H1 (cell line): ENCODE measurements around the gene E2F8. TPM values are rescaled to one million over a fixed set of nuclear protein-coding genes. Genes with fewer than 3 reads are reported as not detected.

ENCODE experiments used
- CTCF ChIA-PET: fragments of 300-600 bp; sonication (Branson Sonifier 250); formaldehyde crosslinking; loops from one replicate; lab custom pipeline; 2021; ENCODE audit not compliant: partially characterized antibody; lab: Charles Lee
- POLR2A ChIA-PET: fragments of 300-600 bp; sonication (Branson Sonifier 250); formaldehyde crosslinking; loops from one replicate; lab custom pipeline; 2021; ENCODE audit warnings: inconsistent platforms; ENCODE audit not compliant: partially characterized antibody; lab: Charles Lee
- DNase-seq, 2 experiments: peaks; one replicate each; pipeline versions ENCODE4 v3.0.0 to v3.0.0-alpha.2; 2010 to 2022; ENCODE audit warnings: low spot score in 2 of 2, low read depth in 1 of 2, mixed read lengths in 1 of 2
- FAIRE-seq: peaks from 2 replicates; lab custom pipeline; 2011; peaks lifted over from hg19 to GRCh38; lab: Jason Lieb, UNC
- H2AFZ ChIP-seq: 2 replicates; pipeline ENCODE4 v1.8.1; 2012; ENCODE audit warnings: low read length, inconsistent platforms
- H2AK5ac ChIP-seq: 2 replicates; pipeline ENCODE4 v1.6.1; 2013; ENCODE audit warnings: low read depth, low read length
- H2BK120ac ChIP-seq: replicated peaks from 2 replicates; pipeline ENCODE3; 2013; ENCODE audit warnings: low read depth, low read length, inconsistent platforms
- H2BK12ac ChIP-seq: 2 replicates; pipeline ENCODE4 v1.6.1; 2013; ENCODE audit warnings: low read depth, low read length
- H2BK15ac ChIP-seq: 2 replicates; pipeline ENCODE4 v1.6.1; 2013; ENCODE audit warnings: low read length
- H2BK20ac ChIP-seq: 2 replicates; pipeline ENCODE4 v1.6.1; 2013; ENCODE audit warnings: low read length
- H2BK5ac ChIP-seq: 2 replicates; pipeline ENCODE4 v1.6.1; 2013; ENCODE audit warnings: low read depth, low read length
- H3K14ac ChIP-seq: 2 replicates; pipeline ENCODE4 v1.6.1; 2013; ENCODE audit warnings: inconsistent platforms; ENCODE audit not compliant: insufficient read length
- H3K18ac ChIP-seq: 2 replicates; pipeline ENCODE4 v1.6.1; 2013; ENCODE audit warnings: low read length; ENCODE audit errors: extremely low read depth
- H3K23ac ChIP-seq: 2 replicates; pipeline ENCODE4 v1.6.1; 2013; ENCODE audit warnings: inconsistent platforms; ENCODE audit not compliant: insufficient read length
- H3K23me2 ChIP-seq: 2 replicates; pipeline ENCODE4 v1.6.1; 2013; ENCODE audit warnings: low read depth, low read length
- H3K27ac ChIP-seq: 2 replicates; pipeline ENCODE4 v1.6.1; 2011; ENCODE audit warnings: low read depth, low read length, inconsistent platforms
- H3K27me3 ChIP-seq, 4 experiments: replicated peaks in 1 of 4; 1 replicate in 1 of 4; 2 replicates in 3 of 4; pipeline versions ENCODE4 v1.6.1 to v1.8.1; 2011 to 2013; ENCODE audit warnings: low read length in 3 of 4, mild to moderate bottlenecking in 3 of 4, inconsistent platforms in 2 of 4, mixed read lengths in 2 of 4, moderate library complexity in 1 of 4; ENCODE audit not compliant: control insufficient read depth in 3 of 4, insufficient read depth in 3 of 4; ENCODE audit errors: extremely low read depth in 1 of 4
- H3K36me3 ChIP-seq, 4 experiments: 2 replicates each; pipeline versions ENCODE4 v1.6.1 to v1.8.1; 2011 to 2013; ENCODE audit warnings: mild to moderate bottlenecking in 4 of 4, low read length in 3 of 4, moderate library complexity in 2 of 4, control low read depth in 1 of 4, inconsistent platforms in 1 of 4; ENCODE audit not compliant: insufficient read depth in 4 of 4, control insufficient read depth in 2 of 4
- H3K4ac ChIP-seq: replicated peaks from 2 replicates; pipeline ENCODE3; 2013; ENCODE audit warnings: low read length, low read depth, mixed read lengths, inconsistent platforms; ENCODE audit not compliant: insufficient read length
- H3K4me1 ChIP-seq, 4 experiments: replicated peaks in 1 of 4; 1 replicate in 1 of 4; 2 replicates in 3 of 4; pipeline versions ENCODE4 v1.6.1 to v1.8.1; 2011 to 2013; ENCODE audit warnings: low read length in 3 of 4, inconsistent platforms in 2 of 4, mixed read lengths in 1 of 4; ENCODE audit not compliant: insufficient read depth in 4 of 4, control insufficient read depth in 3 of 4
- H3K4me2 ChIP-seq, 2 experiments: 2 replicates each; pipeline versions ENCODE4 v1.6.1 to v1.8.1; 2011 to 2013; ENCODE audit warnings: low read depth in 2 of 2, low read length in 2 of 2, control low read depth in 1 of 2, inconsistent platforms in 1 of 2, mild to moderate bottlenecking in 1 of 2; ENCODE audit not compliant: insufficient read depth in 1 of 2
- H3K4me3 ChIP-seq, 4 experiments: fragments of 200-600, 300-600 bp in 1 of 4; sonication (generic), shearing (Covaris generic), sonication (Bioruptor Twin) in 1 of 4; 2 replicates each; pipeline versions ENCODE4 v1.5.1 to v1.8.1; 2011 to 2016; ENCODE audit warnings: low read length in 4 of 4, low read depth in 3 of 4, control low read depth in 2 of 4, inconsistent platforms in 2 of 4, mild to moderate bottlenecking in 2 of 4, mixed read lengths in 1 of 4, moderate library complexity in 1 of 4; ENCODE audit not compliant: insufficient read depth in 2 of 4; ENCODE audit errors: extremely low read depth in 1 of 4
- H3K56ac ChIP-seq: replicated peaks from 2 replicates; pipeline ENCODE3; 2013; ENCODE audit warnings: low read depth, mild to moderate bottlenecking, mixed read lengths, low read length, inconsistent platforms; ENCODE audit not compliant: insufficient read length
- H3K79me1 ChIP-seq: 2 replicates; pipeline ENCODE4 v1.6.1; 2013; ENCODE audit warnings: low read depth, low read length, control low read depth
- H3K79me2 ChIP-seq, 2 experiments: 2 replicates each; pipeline versions ENCODE4 v1.6.1 to v1.8.1; 2012 to 2013; ENCODE audit warnings: low read length in 2 of 2, mild to moderate bottlenecking in 2 of 2, inconsistent platforms in 1 of 2; ENCODE audit not compliant: insufficient read depth in 2 of 2, control insufficient read depth in 1 of 2
- H3K9ac ChIP-seq, 4 experiments: replicated peaks in 1 of 4; 1 replicate in 1 of 4; 2 replicates in 3 of 4; pipeline versions ENCODE4 v1.6.1 to v1.8.1; 2011 to 2013; ENCODE audit warnings: low read depth in 3 of 4, low read length in 3 of 4, control low read depth in 2 of 4, mild to moderate bottlenecking in 2 of 4, moderate library complexity in 2 of 4, inconsistent platforms in 1 of 4; ENCODE audit errors: extremely low read depth in 1 of 4
- H3K9me3 ChIP-seq, 2 experiments: 2 replicates each; pipeline versions ENCODE4 v1.6.1 to v1.8.1; 2012 to 2013; ENCODE audit warnings: mild to moderate bottlenecking in 2 of 2, moderate library complexity in 2 of 2, control low read depth in 1 of 2, inconsistent platforms in 1 of 2, low read depth in 1 of 2, low read length in 1 of 2, mixed read lengths in 1 of 2; ENCODE audit not compliant: insufficient read depth in 2 of 2
- H4K20me1 ChIP-seq, 2 experiments: replicated peaks in 1 of 2; 2 replicates each; pipeline versions ENCODE3 to v1.8.1; 2011 to 2013; ENCODE audit warnings: inconsistent platforms in 2 of 2, low read length in 2 of 2, mild to moderate bottlenecking in 1 of 2; ENCODE audit not compliant: insufficient read depth in 2 of 2, control insufficient read depth in 1 of 2
- H4K5ac ChIP-seq: 2 replicates; pipeline ENCODE4 v1.6.1; 2013; ENCODE audit warnings: low read length, low read depth, mixed read lengths, inconsistent platforms; ENCODE audit not compliant: insufficient read length
- H4K8ac ChIP-seq: 2 replicates; pipeline ENCODE4 v1.8.0; 2013; ENCODE audit warnings: mild to moderate bottlenecking, moderate library complexity, low read length, inconsistent platforms; ENCODE audit not compliant: insufficient read depth; ENCODE audit errors: extremely low read depth
- H4K91ac ChIP-seq: replicated peaks from 2 replicates; pipeline ENCODE3; 2013; ENCODE audit warnings: low read length, mixed read lengths, inconsistent platforms; ENCODE audit not compliant: insufficient read length
- BACH1 ChIP-seq: IDR thresholded peaks from 2 replicates; pipeline ENCODE4 v1.6.1; 2012; ENCODE audit warnings: low read length, improper control_type of control experiment
- BCL11A ChIP-seq, 2 experiments: IDR thresholded peaks; one replicate each; pipeline ENCODE4 v1.6.1; 2011; ENCODE audit warnings: low read depth in 2 of 2, low read length in 2 of 2, mild to moderate bottlenecking in 2 of 2
- CBX5 ChIP-seq: fragments of 300-800, 300-1000 bp; sonication (generic); IDR thresholded peaks from 2 replicates; pipeline ENCODE4 v1.7.1; 2016; ENCODE audit warnings: antibody characterized with exemption, low read length, low read depth
- CBX8 ChIP-seq: fragments of 300-800, 300-1000 bp; sonication (generic); IDR thresholded peaks from 2 replicates; pipeline ENCODE4 v1.7.1; 2016; ENCODE audit warnings: low read depth, low read length, borderline replicate concordance
- GABPA ChIP-seq: IDR thresholded peaks from 2 replicates; pipeline ENCODE4 v1.6.1; 2011; ENCODE audit warnings: mild to moderate bottlenecking, low read length, moderate library complexity, borderline replicate concordance; ENCODE audit not compliant: insufficient read depth
- JUND ChIP-seq: IDR thresholded peaks from 2 replicates; pipeline ENCODE4 v1.6.1; 2011; ENCODE audit warnings: mild to moderate bottlenecking, improper control_type of control experiment, low read length
- NRF1 ChIP-seq: IDR thresholded peaks from 2 replicates; pipeline ENCODE4 v1.6.1; 2011; ENCODE audit warnings: mild to moderate bottlenecking, low read depth, low read length, improper control_type of control experiment
- POLR2A ChIP-seq, 2 experiments: IDR thresholded peaks; 1 replicate in 1 of 2; 2 replicates in 1 of 2; pipeline ENCODE4 v1.6.1; 2011; ENCODE audit warnings: low read depth in 2 of 2, low read length in 2 of 2, mild to moderate bottlenecking in 2 of 2; ENCODE audit errors: control extremely low read depth in 1 of 2
- SP1 ChIP-seq: IDR thresholded peaks from 2 replicates; pipeline ENCODE4 v1.6.1; 2011; ENCODE audit warnings: low read depth, low read length
- TAF1 ChIP-seq: IDR thresholded peaks from 2 replicates; pipeline ENCODE4 v1.6.1; 2011; ENCODE audit warnings: mild to moderate bottlenecking, low read depth, low read length
- TBP ChIP-seq: IDR thresholded peaks from 2 replicates; pipeline ENCODE4 v1.6.1; 2011; ENCODE audit warnings: low read depth, low read length, improper control_type of control experiment
- WGBS, 2 experiments: shearing (Covaris generic) in 1 of 2; methylation state at CpG; one replicate each; pipeline versions ENCODE4 v1.1.6 to v1.1.7; 2013 to 2015; ENCODE audit warnings: low lambda C conversion rate in 2 of 2, mixed read lengths in 2 of 2, inconsistent platforms in 1 of 2, low coverage in 1 of 2, missing lambda C conversion rate in 1 of 2; ENCODE audit not compliant: insufficient replicate concordance in 2 of 2, insufficient coverage in 1 of 2, insufficient read length in 1 of 2; ENCODE audit errors: extremely low coverage in 1 of 2, missing lambda C conversion rate in 1 of 2; 5-methylcytosine and 5-hydroxymethylcytosine counted together
- polyA plus RNA-seq, 7 experiments: library from polyadenylated mRNA; depleted of rRNA in 3 of 7; stranded (reverse) in 5 of 7; unstranded in 2 of 7; fragments of >200 nt in 5 of 7; fragments of 200-250 nt in 2 of 7; gene quantifications; 1 replicate in 5 of 7; 2 replicates in 1 of 7; 4 replicates in 1 of 7; pipeline versions ENCODE4 v1.2.1 to v1.2.3, GENCODE V29; 2011 to 2013; ENCODE audit warnings: missing spikeins in 2 of 7, mixed read lengths in 2 of 7
- total RNA-seq: library from RNA; stranded (reverse); fragmentation: NEBNext Ultra II Directional; extraction: Animal tissue kit (Norgen Biotek cat#: 25700); gene quantifications from 2 replicates; pipeline ENCODE4 v1.2.1, GENCODE V29; 2021
- TF ChIP-seq, protein P1 (sequence below): IDR thresholded peaks from 2 replicates; pipeline ENCODE4 v1.6.1; 2012; ENCODE audit warnings: inconsistent platforms
- TF ChIP-seq, protein P2 (sequence below): IDR thresholded peaks from 2 replicates; pipeline ENCODE4 v1.6.1; 2012; ENCODE audit warnings: inconsistent platforms

E2F8 gene
- total and polyA plus RNA-seq, 2 of the 8 experiments (the other 6 are each of a cell fraction or from before 2014, with no cell fraction given) = 5.4 to 11.4 TPM

DNA sequence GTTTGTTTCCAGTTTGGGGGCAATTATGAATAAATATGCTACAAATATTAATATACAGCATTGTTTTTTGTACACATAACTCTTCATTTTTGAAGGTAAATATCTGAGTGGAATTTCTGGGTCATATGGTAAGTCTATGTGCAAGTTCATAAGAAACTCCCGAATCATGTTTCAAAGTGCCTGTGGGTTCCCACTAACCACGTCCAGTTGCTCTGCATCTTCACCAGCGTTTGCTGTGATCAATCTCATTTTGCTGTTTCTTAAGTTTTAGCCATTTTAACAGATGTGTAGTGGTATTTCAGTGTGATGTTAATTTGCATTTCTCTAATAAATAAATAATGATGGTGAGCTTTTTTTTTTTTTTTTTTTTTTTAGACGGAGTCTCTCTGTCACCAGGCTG, 24.7 kb downstream of the E2F8 start:
- no peak overlapping the region for H3K56ac ChIP-seq
- POLR2A ChIA-PET = interaction anchor here (1.1 kb wide), 1 partner anchor 142 kb away, joined by 4 read pairs; no protein-coding TSS in a partner anchor
- no peak overlapping the region for H4K91ac ChIP-seq
- H3K36me3 ChIP-seq = no peaks in the 10 kb centered on the region
- H3K27ac ChIP-seq = no peak overlapping the region
- no peak overlapping the region for H2BK12ac ChIP-seq
- no peak overlapping the region for H2BK15ac ChIP-seq
- no peaks in the 10 kb centered on the region for H3K79me1 ChIP-seq
- H3K23me2 ChIP-seq = no peaks in the 10 kb centered on the region
- FAIRE-seq = no peak
- no peaks in the 10 kb centered on the region for H3K27me3 ChIP-seq
- H4K20me1 ChIP-seq = no peaks in the 10 kb centered on the region
- no peak overlapping the region for H3K9ac ChIP-seq
- H3K79me2 ChIP-seq = no peaks in the 10 kb centered on the region
- no peak overlapping the region for H3K14ac ChIP-seq
- no peaks in the 10 kb centered on the region for H3K9me3 ChIP-seq
- no peak overlapping the region for H4K5ac ChIP-seq
- H3K4me2 ChIP-seq = no peak overlapping the region
- no peak overlapping the region for H3K4ac ChIP-seq
- WGBS, 2 experiments = 92% methylated on average over 3 of the region's 4 CpGs; no CpG with 5 or more reads in 1 of the 2 experiments
- no peak overlapping the region for H3K23ac ChIP-seq
- no peak for DNase-seq
- H2BK20ac ChIP-seq = no peak overlapping the region
- no peak overlapping the region for H2BK5ac ChIP-seq
- CTCF ChIA-PET = no interaction called here
- H2BK120ac ChIP-seq = no peak overlapping the region
- no peak overlapping the region for H3K4me3 ChIP-seq
- H3K4me1 ChIP-seq = no peaks in the 10 kb centered on the region
- no peak overlapping the region for H2AFZ ChIP-seq
- H2AK5ac ChIP-seq = no peak overlapping the region
- no peak overlapping the region for H3K18ac ChIP-seq
- H4K8ac ChIP-seq = no peak overlapping the region
- TF ChIP-seq NRF1 (no peak), GABPA (no peak), TAF1 (no peak), TBP (no peak), BCL11A (IDR thresholded peaks at IDR 0.05; ENCODE audit: low read depth in 2 of 2, low read length in 2 of 2) (no peak), SP1 (no peak), CBX8 (no peak), POLR2A (IDR thresholded peaks at IDR 0.05; ENCODE audit: control extremely low read depth in 1 of 2, low read depth in 2 of 2, low read length in 2 of 2) (no peak), JUND (no peak), BACH1 (no peak), CBX5 (no peak)
- TF ChIP-seq, protein P1, sequence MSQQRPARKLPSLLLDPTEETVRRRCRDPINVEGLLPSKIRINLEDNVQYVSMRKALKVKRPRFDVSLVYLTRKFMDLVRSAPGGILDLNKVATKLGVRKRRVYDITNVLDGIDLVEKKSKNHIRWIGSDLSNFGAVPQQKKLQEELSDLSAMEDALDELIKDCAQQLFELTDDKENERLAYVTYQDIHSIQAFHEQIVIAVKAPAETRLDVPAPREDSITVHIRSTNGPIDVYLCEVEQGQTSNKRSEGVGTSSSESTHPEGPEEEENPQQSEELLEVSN = no peak
- TF ChIP-seq, protein P2, sequence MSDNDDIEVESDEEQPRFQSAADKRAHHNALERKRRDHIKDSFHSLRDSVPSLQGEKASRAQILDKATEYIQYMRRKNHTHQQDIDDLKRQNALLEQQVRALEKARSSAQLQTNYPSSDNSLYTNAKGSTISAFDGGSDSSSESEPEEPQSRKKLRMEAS = no peak
